Measurements from ENCODE around the gene PCBP1. TPM values are rescaled to one million over a fixed set of nuclear protein-coding genes. Genes with fewer than 3 reads are reported as not detected.

Gene PCBP1
- 381 to 468 TPM (median 436 TPM) in 5 replicates for total RNA-seq (2022; extraction: Qiagen RNA extraction; ENCODE audit: low read depth)

DNA sequence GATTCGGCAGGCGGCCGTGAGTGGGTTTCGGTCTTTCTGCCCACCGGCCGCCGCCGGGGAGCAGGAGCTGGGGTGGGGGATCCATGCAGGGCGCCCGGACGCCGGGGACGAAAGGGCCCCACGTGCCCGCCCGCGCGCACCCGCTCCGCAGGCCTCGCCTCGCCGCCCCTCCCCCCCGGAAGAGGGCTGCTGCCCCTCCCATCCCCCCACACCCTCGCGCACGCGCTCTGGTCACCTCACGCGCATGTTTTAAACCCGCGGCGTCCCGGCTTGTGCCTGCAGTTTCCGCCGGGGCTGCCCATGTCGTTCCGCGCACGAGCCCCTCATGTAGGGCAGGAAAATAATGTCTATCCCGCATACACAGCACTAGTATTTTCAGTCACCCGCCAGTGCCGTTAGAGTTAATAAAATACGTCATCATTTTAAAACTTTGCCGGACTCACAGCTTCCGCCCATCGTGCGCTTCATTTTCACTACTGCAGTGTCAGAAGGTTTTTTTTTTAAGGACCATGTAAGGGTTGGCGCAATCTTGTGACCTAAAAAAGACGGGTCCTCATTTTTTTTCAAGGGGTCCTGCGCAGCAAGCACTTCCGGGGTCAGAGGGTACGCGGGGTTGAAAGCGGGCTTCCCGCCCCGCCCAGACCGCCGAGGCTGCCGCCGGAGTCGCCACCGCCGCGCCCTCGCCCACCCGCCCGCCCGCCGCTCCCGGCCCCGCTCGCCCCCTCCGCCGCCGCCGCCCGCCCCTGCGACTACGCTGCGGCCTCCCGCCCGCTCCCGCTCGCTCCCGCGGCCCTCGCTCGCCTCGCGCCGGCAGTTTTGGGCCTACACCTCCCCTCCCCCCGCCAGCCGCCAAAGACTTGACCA is at the start of gene PCBP1:
Gene PCBP1 (plus strand): TSS at position 640 of the 864 bp plus-strand sequence. CDS start 267 bp downstream, outside the sequence.

Other genes with a start within 250 kb of the PCBP1 start
- gene SNRNP27, start 193.5 kb upstream of the PCBP1 start, total RNA-seq (2022; extraction: Qiagen RNA extraction; ENCODE audit: low read depth): 48.2 to 81.8 TPM (median 52.7 TPM) in 5 replicates
- gene MXD1, start 172.4 kb upstream of the PCBP1 start, total RNA-seq (2022; extraction: Qiagen RNA extraction; ENCODE audit: low read depth): 1.8 to 2.8 TPM (median 2.4 TPM) in 5 replicates
- 0.16 to 0.40 TPM (median 0.29 TPM) in 5 replicates for gene ASPRV1, start 125.8 kb upstream of the PCBP1 start, total RNA-seq (2022; extraction: Qiagen RNA extraction; ENCODE audit: low read depth)
- gene C2orf42, start 103.5 kb downstream of the PCBP1 start, total RNA-seq (2022; extraction: Qiagen RNA extraction; ENCODE audit: low read depth): 7.7 to 9.0 TPM (median 8.4 TPM) in 5 replicates
- gene TIA1, start 161.2 kb downstream of the PCBP1 start, total RNA-seq (2022; extraction: Qiagen RNA extraction; ENCODE audit: low read depth): 40.5 to 53.0 TPM (median 50.9 TPM) in 5 replicates
- gene PCYOX1, start 170.7 kb downstream of the PCBP1 start, total RNA-seq (2022; extraction: Qiagen RNA extraction; ENCODE audit: low read depth): 34.1 to 44.9 TPM (median 43.7 TPM) in 5 replicates
- gene SNRPG, start 206.3 kb downstream of the PCBP1 start, total RNA-seq (2022; extraction: Qiagen RNA extraction; ENCODE audit: low read depth): 319 to 460 TPM (median 398 TPM) in 5 replicates
- 92.7 to 104 TPM (median 99.5 TPM) in 5 replicates for gene FAM136A, start 214.6 kb downstream of the PCBP1 start, total RNA-seq (2022; extraction: Qiagen RNA extraction; ENCODE audit: low read depth)